Adrenal gland (tissue), 12 donors: Measurements from ENCODE around the gene SERPINA5. TPM values are rescaled to one million over a fixed set of nuclear protein-coding genes. Genes with fewer than 3 reads are reported as not detected.

Experiments
- DNase-seq, 7 donors: peaks; one replicate each; pipeline ENCODE4 v3.0.0-alpha.2; 2019 to 2020
- H3K27ac ChIP-seq, 5 donors: fragments of 200-600 bp; sonication (generic) in 4 of 5; 1 replicate in 3 of 5; 2 replicates in 2 of 5; pipeline versions ENCODE4 v1.5.1 to v1.8.0; 2016 to 2020; ENCODE audit warnings: mild to moderate bottlenecking in 1 of 5
- H3K27me3 ChIP-seq: fragments of 200-600 bp; 2 replicates; pipeline ENCODE4 v1.8.0; 2021
- H3K36me3 ChIP-seq, 2 donors: fragments of 200-600 bp; replicated peaks in 1 of 2; 1 replicate in 1 of 2; 2 replicates in 1 of 2; pipeline versions ENCODE4 v1.5.1 to v1.8.0; 2018 to 2022
- H3K4me1 ChIP-seq, 2 donors: fragments of 200-600 bp; replicated peaks in 1 of 2; 1 replicate in 1 of 2; 2 replicates in 1 of 2; pipeline versions ENCODE4 v1.5.1 to v1.8.0; 2018 to 2021
- H3K4me3 ChIP-seq, 4 donors: fragments of 200-600 bp; sonication (generic) in 3 of 4; one replicate each; pipeline ENCODE4 v1.5.1; 2016 to 2018
- H3K9me3 ChIP-seq, 3 donors: fragments of 200-600 bp; sonication (generic) in 1 of 3; replicated peaks in 1 of 3; 1 replicate in 2 of 3; 2 replicates in 1 of 3; pipeline versions ENCODE4 v1.5.1 to v1.8.0; 2016 to 2021
- POLR2A ChIP-seq, 2 donors: fragments of 450-650 bp; IDR thresholded peaks; one replicate each; pipeline ENCODE4 v1.6.1; 2017; ENCODE audit warnings: antibody characterized with exemption in 2 of 2, mild to moderate bottlenecking in 2 of 2, moderate library complexity in 1 of 2
- WGBS, 4 donors: extraction: QIAGEN DNeasy Blood & Tissue Kit in 2 of 4; methylation state at CpG; one replicate each; pipeline versions ENCODE4 v1.1.5 to v1.1.7; 2013 to 2017; 5-methylcytosine and 5-hydroxymethylcytosine counted together
- intact Hi-C, 2 donors: fragments of 100-400 bp; cut with DNase I; formaldehyde crosslinking; loops; one replicate each; pipeline versions ENCODE4 v1.14.1 to v1.15.0; 2022 to 2023
- polyA plus RNA-seq, 3 donors: library from polyadenylated mRNA; stranded (reverse); fragments of 200-250 nt in 2 of 3; fragments of 350-450 nt in 1 of 3; fragmentation: Illumina TruSeq in 1 of 3; extraction: RNeasy Lipid Tissue Mini Kit (QIAGEN cat#74804) in 1 of 3; gene quantifications; one replicate each; pipeline ENCODE4 v1.2.3, GENCODE V29; 2013 to 2014
- total RNA-seq, 9 donors: library from RNA; depleted of rRNA in 4 of 9; stranded (reverse); fragments of >200 nt in 4 of 9; fragments of 120-200 nt in 1 of 9; fragmentation: NEBNext Ultra II Directional in 1 of 9; extraction: Animal tissue kit (Norgen Biotek cat#: 25700) in 1 of 9; gene quantifications; one replicate each; pipeline versions ENCODE4 v1.1.0 to v1.2.4, GENCODE V29; 2013 to 2023
- TF ChIP-seq, protein P1 (sequence below), 6 experiments: fragments of 450-650 bp in 4 of 6; fragments of 200-600 bp in 2 of 6; sonication (generic) in 1 of 6; IDR thresholded peaks; 1 replicate in 5 of 6; 2 replicates in 1 of 6; pipeline versions ENCODE4 v1.5.1 to v1.8.0; 2016 to 2021; ENCODE audit warnings: antibody characterized with exemption in 6 of 6, mild to moderate bottlenecking in 2 of 6, moderate library complexity in 1 of 6
- donor health status: healthy with polysubstance abuse.
- donor health status: Bipolar disorder and iron deficiency.
- donor health status: DM: yes; HTN: yes; CAD: no.
- donor health status: DM: no; HTN: no; CAD: no.
- donor health status: DM: no; HTN: no; CAD: no.
- donor health status: DM: yes; HTN: yes; CAD: no.

SERPINA5 gene
- total and polyA plus RNA-seq, 12 donors = 83.6 to 1,055 (median 515) TPM

DNA sequence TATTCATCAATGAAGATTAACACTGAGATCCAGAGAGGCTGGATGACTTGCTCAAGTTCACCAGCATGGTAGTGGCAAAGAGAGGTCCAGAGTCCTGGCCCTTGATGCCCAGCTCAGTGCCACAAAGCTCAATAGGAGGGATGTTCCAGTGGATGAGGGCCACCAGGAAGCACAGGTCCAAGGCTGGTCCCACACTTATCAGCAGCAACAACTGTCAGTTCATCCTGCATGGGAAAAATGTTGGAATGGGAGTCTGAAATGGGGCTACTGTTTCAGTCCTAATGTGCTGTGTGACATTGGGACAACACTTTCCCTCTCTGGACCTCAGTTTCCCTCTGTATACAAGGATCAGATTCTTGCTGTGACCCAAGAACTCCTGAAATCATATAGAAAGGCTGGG, 11.2 kb downstream of the SERPINA5 start:
- TF ChIP-seq POLR2A (IDR thresholded peaks at IDR 0.05) = no peak
- TF ChIP-seq, protein P1, sequence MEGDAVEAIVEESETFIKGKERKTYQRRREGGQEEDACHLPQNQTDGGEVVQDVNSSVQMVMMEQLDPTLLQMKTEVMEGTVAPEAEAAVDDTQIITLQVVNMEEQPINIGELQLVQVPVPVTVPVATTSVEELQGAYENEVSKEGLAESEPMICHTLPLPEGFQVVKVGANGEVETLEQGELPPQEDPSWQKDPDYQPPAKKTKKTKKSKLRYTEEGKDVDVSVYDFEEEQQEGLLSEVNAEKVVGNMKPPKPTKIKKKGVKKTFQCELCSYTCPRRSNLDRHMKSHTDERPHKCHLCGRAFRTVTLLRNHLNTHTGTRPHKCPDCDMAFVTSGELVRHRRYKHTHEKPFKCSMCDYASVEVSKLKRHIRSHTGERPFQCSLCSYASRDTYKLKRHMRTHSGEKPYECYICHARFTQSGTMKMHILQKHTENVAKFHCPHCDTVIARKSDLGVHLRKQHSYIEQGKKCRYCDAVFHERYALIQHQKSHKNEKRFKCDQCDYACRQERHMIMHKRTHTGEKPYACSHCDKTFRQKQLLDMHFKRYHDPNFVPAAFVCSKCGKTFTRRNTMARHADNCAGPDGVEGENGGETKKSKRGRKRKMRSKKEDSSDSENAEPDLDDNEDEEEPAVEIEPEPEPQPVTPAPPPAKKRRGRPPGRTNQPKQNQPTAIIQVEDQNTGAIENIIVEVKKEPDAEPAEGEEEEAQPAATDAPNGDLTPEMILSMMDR (IDR thresholded peaks at IDR 0.05) = no peak
- Histone ChIP-seq H3K9me3 (no peaks in the 10 kb centered on the region), H3K4me3 (no peak overlapping the region), H3K36me3 (peaks cover 0 to 18% of the 10 kb centered on the region in 2 donors), H3K4me1 (peaks cover 22% of the 10 kb centered on the region in 2 donors), H3K27me3 (no peaks in the 10 kb centered on the region), H3K27ac (no peak overlapping the region)
- intact Hi-C loops = no loop called here
- DNase-seq = no peak

DNA sequence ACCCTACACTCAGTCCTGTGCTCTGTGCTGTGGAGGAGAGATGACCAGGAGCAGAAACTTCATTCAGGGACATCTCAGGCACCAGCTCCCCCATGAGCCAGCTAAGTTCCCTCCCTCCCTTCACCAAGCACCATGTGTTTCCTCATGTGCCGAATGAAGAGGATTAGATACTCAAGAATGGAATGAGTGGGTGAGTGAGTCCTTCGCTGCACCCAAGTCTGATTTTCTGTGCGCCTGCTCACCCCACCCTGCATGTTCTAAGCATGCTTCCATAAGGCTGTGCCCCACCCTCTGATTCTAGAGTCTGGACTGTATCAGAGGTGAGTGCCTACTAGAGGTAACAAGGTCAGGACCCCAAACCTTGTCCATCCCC, 12.1 kb downstream of the SERPINA5 start:
- intact Hi-C loops = no loop called here
- peaks cover 0 to 18% of the 10 kb centered on the region in 2 donors for H3K36me3 ChIP-seq
- WGBS, 4 donors = 53 to 86% (median 77%) methylated on average over 3 of the region's 3 CpGs
- H3K27ac ChIP-seq = peak overlapping the region; percentile 14 to 78 (median 53)
- no peaks in the 10 kb centered on the region for H3K9me3 ChIP-seq
- H3K4me3 ChIP-seq = no peak overlapping the region
- no peak for DNase-seq
- no peaks in the 10 kb centered on the region for H3K27me3 ChIP-seq
- TF ChIP-seq POLR2A (IDR thresholded peaks at IDR 0.05) = no peak
- TF ChIP-seq, protein P1 (IDR thresholded peaks at IDR 0.05) = no peak
- peaks cover 14 to 15% of the 10 kb centered on the region in 2 donors for H3K4me1 ChIP-seq

DNA sequence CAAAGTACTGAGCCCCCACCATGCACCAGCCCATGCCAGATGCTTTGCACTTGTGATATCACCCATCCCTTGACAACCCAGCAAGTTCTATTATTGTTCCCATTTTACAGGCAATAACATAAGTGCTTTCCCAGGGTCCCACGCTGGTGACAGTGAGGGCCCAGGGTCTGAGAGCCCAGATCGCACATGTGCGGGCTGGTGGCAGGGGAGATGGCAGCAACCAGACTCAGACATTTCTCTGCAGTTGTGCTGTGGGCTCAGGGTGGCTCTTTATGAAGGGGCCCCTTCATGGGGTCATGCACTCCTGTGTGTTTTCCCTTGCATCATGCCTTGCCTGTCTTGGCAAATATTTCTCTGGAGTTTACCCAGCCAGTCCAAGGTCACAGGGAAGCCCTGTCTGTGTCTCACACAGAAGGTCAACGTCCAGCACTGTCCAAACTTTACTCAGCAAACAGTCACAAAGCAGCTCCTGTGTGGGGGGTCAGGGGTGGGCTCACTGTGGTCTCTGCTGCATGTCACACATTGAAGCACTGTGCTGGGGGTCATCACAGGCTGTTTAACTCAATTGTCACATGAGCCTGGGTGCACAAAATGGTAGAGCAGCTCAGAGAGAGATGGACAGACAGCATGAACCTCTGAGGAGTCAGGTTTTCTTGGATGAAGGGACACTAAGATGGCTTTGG, 12.7 kb downstream of the SERPINA5 start:
- Histone ChIP-seq H3K36me3 (peaks cover 0 to 18% of the 10 kb centered on the region in 2 donors), H3K9me3 (no peaks in the 10 kb centered on the region), H3K4me3 (no peak overlapping the region), H3K27me3 (no peaks in the 10 kb centered on the region), H3K4me1 (peaks cover 18 to 20% of the 10 kb centered on the region in 2 donors), H3K27ac (peak overlapping the region; percentile 14 to 78 (median 53))
- peak in 1 of 2 donors; percentile 24 for TF ChIP-seq POLR2A (IDR thresholded peaks at IDR 0.05)
- TF ChIP-seq, protein P1 (IDR thresholded peaks at IDR 0.05) = no peak
- peak; percentile 40 to 87 (median 78) for DNase-seq
- intact Hi-C loops = no loop called here
- 14 to 74% (median 69%) methylated on average over 1 to 4 of the region's 4 CpGs for WGBS, 4 donors

DNA sequence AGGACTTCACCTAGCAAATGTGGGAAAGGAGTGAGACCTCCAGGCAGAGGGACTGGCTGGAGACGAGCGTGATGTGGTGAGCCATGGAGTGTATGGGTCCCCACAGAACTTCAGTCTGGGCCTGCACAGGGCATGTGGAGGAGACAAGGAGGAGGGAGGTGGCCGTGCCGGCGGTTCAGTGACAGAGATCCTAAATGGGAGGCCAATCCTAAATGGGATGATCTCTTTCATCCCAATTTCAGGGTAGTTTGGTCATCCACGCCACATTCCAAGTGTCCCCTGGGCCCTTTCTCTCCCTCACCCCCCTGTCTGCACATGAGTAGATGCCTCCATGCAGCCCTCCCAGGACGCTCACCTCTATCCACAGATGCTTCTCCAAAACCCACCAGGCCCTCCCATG, 13.2 kb downstream of the SERPINA5 start:
- no peak for DNase-seq
- TF ChIP-seq, protein P1 (IDR thresholded peaks at IDR 0.05) = no peak
- no peak for TF ChIP-seq POLR2A (IDR thresholded peaks at IDR 0.05)
- 84 to 92% (median 90%) methylated on average over 7 of the region's 7 CpGs for whole genome bisulfite sequencing, 4 donors
- Histone ChIP-seq H3K4me3 (no peak overlapping the region), H3K27ac (peak overlapping the region in 4 of 5 donors; percentile 21 to 78 (median 64)), H3K36me3 (peaks cover 0 to 18% of the 10 kb centered on the region in 2 donors), H3K4me1 (peaks cover 23 to 24% of the 10 kb centered on the region in 2 donors), H3K27me3 (no peaks in the 10 kb centered on the region), H3K9me3 (no peaks in the 10 kb centered on the region)
- intact Hi-C loops = no loop called here
